OCI-LY7 (cell line): ENCODE measurements around the gene COL11A2.

Source experiments
- EZH2phosphoT487 ChIP-seq: fragments of 200-600 bp; sonication (generic); IDR thresholded peaks from 2 replicates; pipeline ENCODE4 v1.6.1; 2018; ENCODE audit warnings: low read depth, borderline replicate concordance, mild to moderate bottlenecking, mixed run types, antibody characterized with exemption, low read length, moderate library complexity, mixed read lengths
- TF ChIP-seq, protein P1 (sequence below): fragments of 200-600 bp; sonication (generic); conservative IDR thresholded peaks from 2 replicates; pipeline ENCODE4 v1.5.1; 2014; ENCODE audit warnings: mild to moderate bottlenecking, antibody characterized with exemption, low read length, moderate library complexity, mixed read lengths

DNA sequence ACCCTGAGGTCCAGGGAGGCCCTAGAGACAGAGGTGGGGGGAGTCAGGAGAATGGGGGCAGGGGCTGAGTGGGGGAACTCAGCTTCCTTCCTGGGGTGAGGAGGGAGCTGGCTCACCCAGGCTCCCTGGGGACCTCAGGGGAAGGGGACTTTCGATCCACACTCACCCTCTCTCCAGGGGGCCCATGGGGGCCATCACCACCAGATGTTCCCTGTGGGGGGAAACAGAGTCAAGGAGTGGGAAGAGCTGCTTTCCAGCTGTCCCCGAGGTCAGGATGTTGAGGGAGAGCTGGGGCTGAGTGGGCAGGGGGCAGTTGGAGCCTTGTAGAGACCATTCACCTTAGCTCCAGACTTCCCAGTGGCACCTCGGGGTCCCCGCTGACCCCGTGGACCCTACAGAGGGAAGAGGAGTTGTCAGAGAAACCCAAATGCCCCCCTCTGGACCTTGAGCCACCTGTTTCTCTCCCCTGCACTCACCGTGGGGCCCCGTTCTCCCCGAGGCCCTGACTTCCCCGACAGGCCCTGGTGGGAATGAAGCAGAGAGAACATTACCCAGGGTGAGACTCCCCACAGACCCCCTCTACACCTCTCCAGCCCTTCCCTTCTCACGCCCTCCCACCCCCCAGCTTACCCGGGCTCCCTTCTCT, 18.6 kb downstream of the COL11A2 start:
- TF ChIP-seq, protein P1, sequence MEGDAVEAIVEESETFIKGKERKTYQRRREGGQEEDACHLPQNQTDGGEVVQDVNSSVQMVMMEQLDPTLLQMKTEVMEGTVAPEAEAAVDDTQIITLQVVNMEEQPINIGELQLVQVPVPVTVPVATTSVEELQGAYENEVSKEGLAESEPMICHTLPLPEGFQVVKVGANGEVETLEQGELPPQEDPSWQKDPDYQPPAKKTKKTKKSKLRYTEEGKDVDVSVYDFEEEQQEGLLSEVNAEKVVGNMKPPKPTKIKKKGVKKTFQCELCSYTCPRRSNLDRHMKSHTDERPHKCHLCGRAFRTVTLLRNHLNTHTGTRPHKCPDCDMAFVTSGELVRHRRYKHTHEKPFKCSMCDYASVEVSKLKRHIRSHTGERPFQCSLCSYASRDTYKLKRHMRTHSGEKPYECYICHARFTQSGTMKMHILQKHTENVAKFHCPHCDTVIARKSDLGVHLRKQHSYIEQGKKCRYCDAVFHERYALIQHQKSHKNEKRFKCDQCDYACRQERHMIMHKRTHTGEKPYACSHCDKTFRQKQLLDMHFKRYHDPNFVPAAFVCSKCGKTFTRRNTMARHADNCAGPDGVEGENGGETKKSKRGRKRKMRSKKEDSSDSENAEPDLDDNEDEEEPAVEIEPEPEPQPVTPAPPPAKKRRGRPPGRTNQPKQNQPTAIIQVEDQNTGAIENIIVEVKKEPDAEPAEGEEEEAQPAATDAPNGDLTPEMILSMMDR = no peak
- TF ChIP-seq EZH2phosphoT487 = no peak
